GM23338 (cell line): Measurements from ENCODE around the gene EIF5A2. TPM values are rescaled to one million over a fixed set of nuclear protein-coding genes. Genes with fewer than 3 reads are reported as not detected.

ENCODE experiments used
- ATAC-seq: fragments of 200-7000 bp; cut with Tn5 transposase; 3 replicates; pipeline ENCODE4 v1.9.1; 2020
- DNase-seq: peaks from one replicate; pipeline ENCODE4 v3.0.0-alpha.2; 2015; ENCODE audit warnings: low spot score
- H2AFZ ChIP-seq: fragments of 200-600 bp; sonication (generic); 2 replicates; pipeline ENCODE4 v1.8.0; 2016; ENCODE audit warnings: antibody characterized with exemption, mild to moderate bottlenecking, moderate library complexity
- H3F3A ChIP-seq: fragments of 200-600 bp; sonication (generic); replicated peaks from 2 replicates; pipeline ENCODE4 v1.8.0; 2017; ENCODE audit warnings: antibody characterized with exemption, mixed run types, low read depth
- H3K27ac ChIP-seq: fragments of 200-600 bp; sonication (generic); 2 replicates; pipeline ENCODE4 v1.6.1; 2016; ENCODE audit warnings: low read depth
- H3K27me3 ChIP-seq: fragments of 200-600 bp; sonication (generic); 2 replicates; pipeline ENCODE4 v1.8.0; 2016; ENCODE audit warnings: mild to moderate bottlenecking, mixed run types, moderate library complexity; ENCODE audit not compliant: insufficient read depth
- H3K36me3 ChIP-seq: fragments of 200-600 bp; sonication (generic); 2 replicates; pipeline ENCODE4 v1.8.0; 2016; ENCODE audit warnings: mild to moderate bottlenecking; ENCODE audit not compliant: insufficient read depth
- H3K4me1 ChIP-seq: fragments of 200-600 bp; sonication (generic); 2 replicates; pipeline ENCODE4 v1.8.0; 2016; ENCODE audit warnings: mild to moderate bottlenecking, moderate library complexity; ENCODE audit not compliant: insufficient read depth
- H3K4me2 ChIP-seq: fragments of 200-600 bp; sonication (generic); 2 replicates; pipeline ENCODE4 v1.7.1; 2017; ENCODE audit warnings: mixed run types
- H3K4me3 ChIP-seq: fragments of 200-600 bp; sonication (generic); 2 replicates; pipeline ENCODE4 v1.6.1; 2016; ENCODE audit warnings: mixed run types
- H3K79me2 ChIP-seq: fragments of 200-600 bp; sonication (generic); replicated peaks from 2 replicates; pipeline ENCODE4 v1.8.0; 2017; ENCODE audit warnings: mild to moderate bottlenecking; ENCODE audit not compliant: insufficient read depth
- H3K9me2 ChIP-seq: fragments of 200-600 bp; sonication (generic); 2 replicates; pipeline ENCODE4 v1.8.0; 2017; ENCODE audit not compliant: insufficient read depth
- H4K20me1 ChIP-seq: fragments of 200-600 bp; sonication (generic); replicated peaks from 2 replicates; pipeline ENCODE4 v1.8.0; 2017; ENCODE audit warnings: mild to moderate bottlenecking; ENCODE audit not compliant: insufficient read depth
- H3K27ac Mint-ChIP-seq: 2 replicates; pipeline ENCODE4 v1.8.0; 2020; ENCODE audit warnings: inconsistent platforms, mild to moderate bottlenecking, moderate library complexity, mixed read lengths
- H3K27me3 Mint-ChIP-seq: 3 replicates; pipeline ENCODE4 v1.8.0; 2022; ENCODE audit warnings: low read depth, mild to moderate bottlenecking, moderate library complexity, mixed read lengths, inconsistent platforms; ENCODE audit not compliant: insufficient read depth, poor library complexity
- H3K36me3 Mint-ChIP-seq: 3 replicates; pipeline ENCODE4 v1.8.0; 2021; ENCODE audit warnings: low read depth, mild to moderate bottlenecking, inconsistent platforms, moderate library complexity, mixed read lengths
- H3K4me1 Mint-ChIP-seq: 3 replicates; pipeline ENCODE4 v1.8.0; 2020; ENCODE audit warnings: mild to moderate bottlenecking, inconsistent platforms, mixed read lengths
- H3K4me3 Mint-ChIP-seq: 3 replicates; pipeline ENCODE4 v1.8.0; 2021; ENCODE audit warnings: moderate library complexity, mild to moderate bottlenecking, inconsistent platforms, mixed read lengths
- H3K9me3 Mint-ChIP-seq: 3 replicates; pipeline ENCODE4 v1.8.0; 2020; ENCODE audit warnings: moderate library complexity, mild to moderate bottlenecking, inconsistent platforms, mixed read lengths
- CREB1 ChIP-seq: fragments of 250-450 bp; sonication (Bioruptor Pico); IDR thresholded peaks from 2 replicates; pipeline ENCODE4 v1.5.0; 2020; ENCODE audit warnings: low read depth, mild to moderate bottlenecking, moderate library complexity
- CTCF ChIP-seq, 2 experiments: fragments of 200-600 bp in 1 of 2; sonication (generic) in 1 of 2; conservative IDR thresholded peaks; 2 replicates each; pipeline versions ENCODE4 v1.5.1 to v1.6.1; 2016 to 2017; ENCODE audit warnings: antibody characterized with exemption in 2 of 2, low read depth in 2 of 2, mild to moderate bottlenecking in 2 of 2, moderate library complexity in 1 of 2
- ETS1 ChIP-seq: IDR thresholded peaks from 2 replicates; pipeline ENCODE4 v1.6.1; 2016; ENCODE audit warnings: antibody characterized with exemption
- EZH2 ChIP-seq: fragments of 200-600 bp; sonication (generic); IDR thresholded peaks from one replicate; pipeline ENCODE4 v1.8.0; 2017; ENCODE audit warnings: antibody characterized with exemption, mild to moderate bottlenecking, low read depth; ENCODE audit not compliant: unreplicated experiment
- EZH2phosphoT487 ChIP-seq: fragments of 200-600 bp; sonication (generic); IDR thresholded peaks from one replicate; pipeline ENCODE4 v1.8.1; 2018; ENCODE audit warnings: antibody characterized with exemption; ENCODE audit not compliant: unreplicated experiment
- JUNB ChIP-seq: IDR thresholded peaks from one replicate; pipeline ENCODE4 v1.6.1; 2016; ENCODE audit warnings: antibody characterized with exemption; ENCODE audit not compliant: unreplicated experiment
- NANOG ChIP-seq: IDR thresholded peaks from 2 replicates; pipeline ENCODE4 v1.6.1; 2016; ENCODE audit warnings: antibody characterized with exemption, borderline replicate concordance
- POLR2AphosphoS5 ChIP-seq: IDR thresholded peaks from 2 replicates; pipeline ENCODE4 v1.6.1; 2016; ENCODE audit warnings: antibody characterized with exemption, low read depth
- STAT1 ChIP-seq: IDR thresholded peaks from one replicate; pipeline ENCODE4 v1.6.1; 2016; ENCODE audit warnings: antibody characterized with exemption; ENCODE audit not compliant: unreplicated experiment
- ZNF114 ChIP-seq: fragments of 250-450 bp; sonication (Bioruptor Pico); IDR thresholded peaks from 2 replicates; pipeline ENCODE4 v1.5.0; 2020; ENCODE audit warnings: mild to moderate bottlenecking, moderate library complexity
- ZNF331 ChIP-seq: fragments of 250-450 bp; sonication (Bioruptor Pico); IDR thresholded peaks from 2 replicates; pipeline ENCODE4 v1.5.0; 2020; ENCODE audit warnings: low read depth, mild to moderate bottlenecking, moderate library complexity
- ZNF462 ChIP-seq: fragments of 250-450 bp; sonication (Bioruptor Pico); IDR thresholded peaks from 2 replicates; pipeline ENCODE4 v1.5.0; 2020; ENCODE audit warnings: mild to moderate bottlenecking, moderate library complexity
- polyA plus RNA-seq: library from polyadenylated mRNA; unstranded; fragments of >200 nt; fragmentation: Nextera tagmentation; extraction: Ambion mirVana; gene quantifications from 2 replicates; pipeline ENCODE4 v1.2.1, GENCODE V29; 2016
- total RNA-seq: library from RNA; depleted of rRNA; stranded (reverse); fragments of >200 nt; shearing (Covaris generic); gene quantifications from 2 replicates; pipeline ENCODE4 v1.2.3, GENCODE V29; 2014
- TF ChIP-seq, protein P1 (sequence below): IDR thresholded peaks from one replicate; pipeline ENCODE4 v1.6.1; 2018; ENCODE audit warnings: antibody characterized with exemption; ENCODE audit not compliant: unreplicated experiment

The EIF5A2 gene
- total and polyA plus RNA-seq, 2 experiments from 2014 or later, result 5.9 to 11.7 TPM

- H3K4me3 ChIP-seq, result no peak overlapping the region
- no peak for DNase-seq
- H3K79me2 ChIP-seq, result no peaks in the 10 kb centered on the region
- TF ChIP-seq EZH2, result no peak
- TF ChIP-seq ETS1, result no peak
- TF ChIP-seq CTCF (conservative IDR thresholded peaks at IDR 0.05; ENCODE audit: low read depth in 2 of 2), result no peak
- TF ChIP-seq CREB1 (CRISPR knock-in tag), result no peak
- TF ChIP-seq ZNF331 (CRISPR knock-in tag), result no peak
- TF ChIP-seq EZH2phosphoT487, result no peak
- no peak for TF ChIP-seq STAT1
- no peak for TF ChIP-seq ZNF462 (CRISPR knock-in tag)
- TF ChIP-seq NANOG, result no peak
- TF ChIP-seq, protein P1, sequence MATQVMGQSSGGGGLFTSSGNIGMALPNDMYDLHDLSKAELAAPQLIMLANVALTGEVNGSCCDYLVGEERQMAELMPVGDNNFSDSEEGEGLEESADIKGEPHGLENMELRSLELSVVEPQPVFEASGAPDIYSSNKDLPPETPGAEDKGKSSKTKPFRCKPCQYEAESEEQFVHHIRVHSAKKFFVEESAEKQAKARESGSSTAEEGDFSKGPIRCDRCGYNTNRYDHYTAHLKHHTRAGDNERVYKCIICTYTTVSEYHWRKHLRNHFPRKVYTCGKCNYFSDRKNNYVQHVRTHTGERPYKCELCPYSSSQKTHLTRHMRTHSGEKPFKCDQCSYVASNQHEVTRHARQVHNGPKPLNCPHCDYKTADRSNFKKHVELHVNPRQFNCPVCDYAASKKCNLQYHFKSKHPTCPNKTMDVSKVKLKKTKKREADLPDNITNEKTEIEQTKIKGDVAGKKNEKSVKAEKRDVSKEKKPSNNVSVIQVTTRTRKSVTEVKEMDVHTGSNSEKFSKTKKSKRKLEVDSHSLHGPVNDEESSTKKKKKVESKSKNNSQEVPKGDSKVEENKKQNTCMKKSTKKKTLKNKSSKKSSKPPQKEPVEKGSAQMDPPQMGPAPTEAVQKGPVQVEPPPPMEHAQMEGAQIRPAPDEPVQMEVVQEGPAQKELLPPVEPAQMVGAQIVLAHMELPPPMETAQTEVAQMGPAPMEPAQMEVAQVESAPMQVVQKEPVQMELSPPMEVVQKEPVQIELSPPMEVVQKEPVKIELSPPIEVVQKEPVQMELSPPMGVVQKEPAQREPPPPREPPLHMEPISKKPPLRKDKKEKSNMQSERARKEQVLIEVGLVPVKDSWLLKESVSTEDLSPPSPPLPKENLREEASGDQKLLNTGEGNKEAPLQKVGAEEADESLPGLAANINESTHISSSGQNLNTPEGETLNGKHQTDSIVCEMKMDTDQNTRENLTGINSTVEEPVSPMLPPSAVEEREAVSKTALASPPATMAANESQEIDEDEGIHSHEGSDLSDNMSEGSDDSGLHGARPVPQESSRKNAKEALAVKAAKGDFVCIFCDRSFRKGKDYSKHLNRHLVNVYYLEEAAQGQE, result no peak
- TF ChIP-seq POLR2AphosphoS5, result no peak
- no peak for TF ChIP-seq JUNB
- no peak for TF ChIP-seq ZNF114 (CRISPR knock-in tag)
- H3K9me2 ChIP-seq, result no peaks in the 10 kb centered on the region
- peaks cover 10% of the 10 kb centered on the region for H3K4me1 ChIP-seq
- H2AFZ ChIP-seq, result no peak overlapping the region
- ATAC-seq, result no peak
- H3K36me3 ChIP-seq, result no peaks in the 10 kb centered on the region
- no peak overlapping the region for H3K27ac ChIP-seq
- peaks cover 16% of the 10 kb centered on the region for H3K4me1 Mint-ChIP-seq
- no peaks in the 10 kb centered on the region for H3K36me3 Mint-ChIP-seq
- no peaks in the 10 kb centered on the region for H4K20me1 ChIP-seq
- H3K27me3 ChIP-seq, result no peaks in the 10 kb centered on the region
- no peak overlapping the region for H3K4me3 Mint-ChIP-seq
- no peaks in the 10 kb centered on the region for H3F3A ChIP-seq
- no peaks in the 10 kb centered on the region for H3K27me3 Mint-ChIP-seq
- H3K27ac Mint-ChIP-seq, result no peak overlapping the region
- H3K4me2 ChIP-seq, result no peak overlapping the region
- no peaks in the 10 kb centered on the region for H3K9me3 Mint-ChIP-seq
These were observed 64.1 kb downstream of the EIF5A2 start for GRCh38 chr3:170844377-170844776.
